Panc1 (cell line): ENCODE data around the gene GALT.

Source experiments
- POLR2AphosphoS5 ChIP-seq: IDR thresholded peaks from 2 replicates; pipeline ENCODE4 v1.6.1; 2012; ENCODE audit warnings: mild to moderate bottlenecking, low read depth, low read length, moderate library complexity
- SIN3A ChIP-seq: IDR thresholded peaks from 2 replicates; pipeline ENCODE4 v1.6.1; 2012; ENCODE audit warnings: low read depth, mild to moderate bottlenecking, low read length, moderate library complexity, borderline replicate concordance; ENCODE audit not compliant: insufficient read depth
- TF ChIP-seq, protein P1 (sequence below): fragments of 450-650 bp; IDR thresholded peaks from 2 replicates; pipeline ENCODE4 v1.5.1; 2017; ENCODE audit warnings: mild to moderate bottlenecking

DNA sequence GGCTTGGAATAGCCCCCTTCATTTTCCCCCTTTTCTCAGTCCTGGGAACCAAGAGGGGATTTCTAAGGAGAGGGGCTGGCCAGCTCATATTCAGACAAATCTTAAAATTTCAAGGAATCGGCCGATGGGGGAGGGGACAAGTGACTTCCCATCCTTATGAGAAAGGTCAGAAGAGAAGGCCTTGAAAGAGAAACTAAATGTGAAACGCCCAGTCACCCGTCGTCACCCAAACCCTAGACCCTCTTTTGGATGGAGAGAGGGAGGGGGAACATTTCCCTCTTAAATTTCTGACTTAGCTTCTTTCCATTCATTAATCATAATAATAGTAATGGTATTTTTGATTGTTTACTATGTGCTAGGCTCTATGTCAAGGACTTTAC lies 45.5 kb downstream of the GALT start:
- TF ChIP-seq, protein P1, sequence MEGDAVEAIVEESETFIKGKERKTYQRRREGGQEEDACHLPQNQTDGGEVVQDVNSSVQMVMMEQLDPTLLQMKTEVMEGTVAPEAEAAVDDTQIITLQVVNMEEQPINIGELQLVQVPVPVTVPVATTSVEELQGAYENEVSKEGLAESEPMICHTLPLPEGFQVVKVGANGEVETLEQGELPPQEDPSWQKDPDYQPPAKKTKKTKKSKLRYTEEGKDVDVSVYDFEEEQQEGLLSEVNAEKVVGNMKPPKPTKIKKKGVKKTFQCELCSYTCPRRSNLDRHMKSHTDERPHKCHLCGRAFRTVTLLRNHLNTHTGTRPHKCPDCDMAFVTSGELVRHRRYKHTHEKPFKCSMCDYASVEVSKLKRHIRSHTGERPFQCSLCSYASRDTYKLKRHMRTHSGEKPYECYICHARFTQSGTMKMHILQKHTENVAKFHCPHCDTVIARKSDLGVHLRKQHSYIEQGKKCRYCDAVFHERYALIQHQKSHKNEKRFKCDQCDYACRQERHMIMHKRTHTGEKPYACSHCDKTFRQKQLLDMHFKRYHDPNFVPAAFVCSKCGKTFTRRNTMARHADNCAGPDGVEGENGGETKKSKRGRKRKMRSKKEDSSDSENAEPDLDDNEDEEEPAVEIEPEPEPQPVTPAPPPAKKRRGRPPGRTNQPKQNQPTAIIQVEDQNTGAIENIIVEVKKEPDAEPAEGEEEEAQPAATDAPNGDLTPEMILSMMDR: no peak
- no peak for TF ChIP-seq POLR2AphosphoS5
- no peak for TF ChIP-seq SIN3A
